Right lobe of liver (tissue), 4 donors: ENCODE results near the gene MAGEA9B.
"Not testable (repeated sequence)": the region's sequence is repeated elsewhere in the genome, so short reads cannot be mapped to it uniquely, and the experiment has no call there.

Source experiments
- POLR2A ChIP-seq: fragments of 450-650 bp; IDR thresholded peaks from one replicate; pipeline ENCODE4 v1.6.1; 2017; ENCODE audit warnings: antibody characterized with exemption, mild to moderate bottlenecking
- TF ChIP-seq, protein P1 (sequence below), 4 donors: fragments of 200-600 bp in 3 of 4; fragments of 450-650 bp in 1 of 4; IDR thresholded peaks; one replicate each; pipeline versions ENCODE4 v1.5.1 to v1.8.0; 2016 to 2022; ENCODE audit warnings: antibody characterized with exemption in 4 of 4, mild to moderate bottlenecking in 2 of 4
- donor health status: DM: no; HTN: no; CAD: no.
- donor health status: DM: no; HTN: no; CAD: no.
- donor health status: DM: no; HTN: yes; CAD: no.

- TF ChIP-seq, protein P1, sequence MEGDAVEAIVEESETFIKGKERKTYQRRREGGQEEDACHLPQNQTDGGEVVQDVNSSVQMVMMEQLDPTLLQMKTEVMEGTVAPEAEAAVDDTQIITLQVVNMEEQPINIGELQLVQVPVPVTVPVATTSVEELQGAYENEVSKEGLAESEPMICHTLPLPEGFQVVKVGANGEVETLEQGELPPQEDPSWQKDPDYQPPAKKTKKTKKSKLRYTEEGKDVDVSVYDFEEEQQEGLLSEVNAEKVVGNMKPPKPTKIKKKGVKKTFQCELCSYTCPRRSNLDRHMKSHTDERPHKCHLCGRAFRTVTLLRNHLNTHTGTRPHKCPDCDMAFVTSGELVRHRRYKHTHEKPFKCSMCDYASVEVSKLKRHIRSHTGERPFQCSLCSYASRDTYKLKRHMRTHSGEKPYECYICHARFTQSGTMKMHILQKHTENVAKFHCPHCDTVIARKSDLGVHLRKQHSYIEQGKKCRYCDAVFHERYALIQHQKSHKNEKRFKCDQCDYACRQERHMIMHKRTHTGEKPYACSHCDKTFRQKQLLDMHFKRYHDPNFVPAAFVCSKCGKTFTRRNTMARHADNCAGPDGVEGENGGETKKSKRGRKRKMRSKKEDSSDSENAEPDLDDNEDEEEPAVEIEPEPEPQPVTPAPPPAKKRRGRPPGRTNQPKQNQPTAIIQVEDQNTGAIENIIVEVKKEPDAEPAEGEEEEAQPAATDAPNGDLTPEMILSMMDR (IDR thresholded peaks at IDR 0.05), result not testable (repeated sequence)
- TF ChIP-seq POLR2A, result not testable (repeated sequence)
Measured at GRCh38 chrX:149533999-149534398, 53.3 kb downstream of the MAGEA9B start.
